HUES64 (cell line): Measurements from ENCODE around the gene AFAP1L1.

Experiments
- H3K27ac ChIP-seq: 2 replicates; pipeline ENCODE4 v1.7.0; 2013; ENCODE audit warnings: low read depth, low read length, inconsistent platforms
- H3K27me3 ChIP-seq: 2 replicates; pipeline ENCODE4 v1.6.1; 2013; ENCODE audit warnings: mild to moderate bottlenecking, low read length; ENCODE audit not compliant: insufficient read depth
- H3K36me3 ChIP-seq: 2 replicates; pipeline ENCODE4 v1.6.1; 2013; ENCODE audit warnings: mild to moderate bottlenecking, low read length; ENCODE audit not compliant: insufficient read depth
- H3K4me1 ChIP-seq: 2 replicates; pipeline ENCODE4 v1.6.1; 2013; ENCODE audit warnings: mild to moderate bottlenecking, low read length, moderate library complexity; ENCODE audit not compliant: insufficient read depth
- H3K4me3 ChIP-seq: 2 replicates; pipeline ENCODE4 v1.5.1; 2013; ENCODE audit warnings: mild to moderate bottlenecking, low read length, moderate library complexity
- H3K9ac ChIP-seq: 2 replicates; pipeline ENCODE4 v1.6.1; 2013; ENCODE audit warnings: mild to moderate bottlenecking, low read depth, low read length
- H3K9me3 ChIP-seq: 2 replicates; pipeline ENCODE4 v1.6.1; 2013; ENCODE audit warnings: low read depth, low read length; ENCODE audit not compliant: insufficient read depth
- WGBS: fragments of 150-250, 120-280 bp; methylation state at CpG from one replicate; pipeline ENCODE4 v1.1.7; 2013; ENCODE audit warnings: missing lambda C conversion rate; 5-methylcytosine and 5-hydroxymethylcytosine counted together

Gene AFAP1L1

DNA sequence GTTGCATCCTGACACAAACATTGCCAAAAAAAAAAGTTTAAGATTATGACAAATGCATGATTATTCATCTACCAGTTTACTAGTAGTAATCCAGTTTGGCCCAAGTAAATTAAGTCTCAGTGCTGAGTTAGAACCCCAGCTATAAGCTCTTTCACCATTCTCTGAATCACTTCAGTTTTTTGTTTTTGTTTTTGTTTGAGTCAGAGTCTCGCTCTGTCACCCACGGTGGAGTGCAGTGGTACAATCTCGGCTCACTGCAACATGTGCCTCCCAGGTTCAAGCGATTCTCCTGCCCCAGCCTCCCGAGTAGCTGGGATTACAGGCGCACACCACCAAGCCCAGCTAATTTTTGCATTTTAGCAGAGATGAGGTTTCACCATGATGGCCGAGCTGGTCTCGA is 84.7 kb downstream of the AFAP1L1 start:
- no peak overlapping the region for H3K27ac ChIP-seq
- no peaks in the 10 kb centered on the region for H3K9me3 ChIP-seq
- no peak overlapping the region for H3K9ac ChIP-seq
- no peaks in the 10 kb centered on the region; the same call in 1 of the 2 replicates for H3K4me1 ChIP-seq
- peaks cover 35% of the 10 kb centered on the region for H3K36me3 ChIP-seq
- WGBS = 96% methylated on average over 8 of the region's 8 CpGs
- H3K4me3 ChIP-seq = no peak overlapping the region
- H3K27me3 ChIP-seq = 0 out of 2 replicates have a peak, but pooled peaks cover 4% of the 10 kb centered on the region

DNA sequence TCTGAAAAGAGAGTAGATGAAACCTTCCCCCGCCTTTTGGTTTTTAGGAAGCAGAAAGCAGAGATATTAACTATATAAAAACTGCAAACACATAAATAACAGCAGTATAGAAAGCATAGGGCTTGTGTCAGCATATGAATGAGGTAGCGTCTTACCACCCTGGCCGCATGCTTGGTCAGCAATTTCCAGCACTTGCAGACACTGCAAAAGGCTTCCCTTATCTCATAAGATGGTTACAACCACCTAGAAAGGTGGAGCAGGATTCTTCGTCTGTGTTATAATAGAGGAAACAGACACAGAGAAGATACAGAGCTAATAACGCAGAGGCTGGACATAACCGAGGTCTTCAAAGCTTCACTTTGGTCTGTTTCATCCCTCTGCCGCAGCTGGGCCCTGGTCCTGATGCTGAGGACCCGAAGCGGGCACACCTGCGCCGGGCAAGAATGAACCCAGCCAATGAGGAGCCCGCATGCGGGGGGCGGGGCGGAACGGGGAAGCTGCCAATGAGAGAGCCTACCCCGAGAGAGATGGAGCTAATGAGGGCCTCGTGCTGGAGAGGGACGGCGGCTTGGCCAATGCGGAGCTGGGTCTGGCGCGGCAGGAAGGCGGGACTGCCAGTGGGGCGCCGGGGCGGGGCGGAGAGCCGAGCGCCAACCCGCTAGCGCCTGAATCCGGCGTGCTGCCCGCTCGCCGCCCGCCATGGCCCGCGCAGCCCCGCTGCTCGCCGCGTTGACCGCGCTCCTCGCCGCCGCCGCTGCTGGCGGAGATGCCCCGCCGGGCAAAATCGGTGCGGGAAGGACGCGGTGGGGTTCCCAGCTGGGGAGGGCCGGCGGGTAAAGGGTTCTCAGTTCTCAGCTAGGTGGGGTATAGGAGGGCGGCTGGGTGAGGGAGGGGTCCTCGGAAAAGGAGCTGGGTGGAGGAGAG is 86.0 kb downstream of the AFAP1L1 start, which contains the start of gene PCYOX1L:
Gene PCYOX1L (plus strand): TSS at position 677 of the 924 bp plus-strand sequence. CDS start 23 bp downstream, at position 700.
- 2% methylated on average over 60 of the region's 61 CpGs for WGBS
- H3K36me3 ChIP-seq = peaks cover 23% of the 10 kb centered on the region
- no peaks in the 10 kb centered on the region; the same call in 1 of the 2 replicates for H3K4me1 ChIP-seq
- H3K9me3 ChIP-seq = no peaks in the 10 kb centered on the region
- H3K4me3 ChIP-seq = peak within 1 kb of the TSS; percentile 89
- peak within 1 kb of the TSS; percentile 61 for H3K9ac ChIP-seq
- no peak within 1 kb of the TSS for H3K27ac ChIP-seq
- H3K27me3 ChIP-seq = 0 out of 2 replicates have a peak, but pooled peaks cover 4% of the 10 kb centered on the region

DNA sequence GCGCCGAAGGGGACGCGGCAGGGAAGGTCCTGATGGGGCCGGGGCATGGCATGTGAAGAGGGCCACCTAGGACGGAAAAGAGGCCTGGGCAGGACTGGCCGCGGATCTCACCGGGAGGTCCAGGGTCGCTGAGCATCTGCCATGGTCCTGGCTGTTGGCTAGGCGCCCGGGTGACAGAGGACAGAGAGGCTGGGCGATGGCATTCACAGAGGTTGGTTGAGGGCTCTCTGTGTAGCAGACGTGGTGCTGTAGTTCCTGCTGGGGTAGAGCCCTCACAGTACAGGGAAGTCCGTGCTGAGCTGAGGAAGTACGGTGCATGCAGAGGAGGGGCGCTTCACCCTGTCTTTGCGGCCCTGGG is 86.6 kb downstream of the AFAP1L1 start:
- Histone ChIP-seq H3K36me3 (peaks cover 16% of the 10 kb centered on the region), H3K9ac (peak overlapping the region; percentile 61), H3K4me1 (no peaks in the 10 kb centered on the region; the same call in 1 of the 2 replicates), H3K9me3 (no peaks in the 10 kb centered on the region), H3K4me3 (peak overlapping the region; percentile 89), H3K27ac (no peak overlapping the region), H3K27me3 (0 out of 2 replicates have a peak, but pooled peaks cover 4% of the 10 kb centered on the region)
- 6% methylated on average over 18 of the region's 18 CpGs for WGBS

DNA sequence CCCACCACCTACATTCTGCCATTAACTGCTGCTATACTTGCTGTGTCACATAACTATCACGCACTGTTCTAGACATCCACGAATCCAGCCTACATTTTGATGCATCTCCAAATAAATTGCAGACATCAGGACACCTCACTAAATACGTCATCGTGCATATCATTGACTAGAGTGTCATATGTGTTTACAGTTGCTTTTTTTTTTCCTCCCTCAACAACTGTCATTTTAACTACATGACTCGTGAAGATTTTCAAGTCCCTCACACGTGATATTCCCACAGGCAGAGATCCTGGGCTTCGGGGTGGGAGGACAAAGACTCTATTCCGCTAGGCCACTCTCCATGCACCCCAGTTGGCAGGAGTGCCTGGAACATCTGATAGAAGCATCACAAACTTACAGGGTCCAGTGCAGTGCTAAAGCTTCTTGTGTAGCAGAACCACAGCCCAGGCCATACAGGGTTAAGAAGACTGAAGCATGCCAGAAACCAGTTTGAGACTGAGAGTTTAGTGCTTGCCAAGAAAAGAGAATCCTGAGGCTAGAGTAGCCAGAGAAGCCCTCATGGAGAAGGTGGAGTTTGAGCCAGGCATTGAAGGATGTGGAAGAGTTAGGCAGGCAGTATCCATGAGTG is 87.3 kb downstream of the AFAP1L1 start:
- peak overlapping the region; percentile 89 for H3K4me3 ChIP-seq
- no peak overlapping the region for H3K27ac ChIP-seq
- H3K36me3 ChIP-seq = peaks cover 9% of the 10 kb centered on the region
- H3K9ac ChIP-seq = no peak overlapping the region
- H3K4me1 ChIP-seq = no peaks in the 10 kb centered on the region; the same call in 1 of the 2 replicates
- H3K27me3 ChIP-seq = 0 out of 2 replicates have a peak, but pooled peaks cover 4% of the 10 kb centered on the region
- WGBS = 91% methylated on average over 8 of the region's 8 CpGs
- no peaks in the 10 kb centered on the region for H3K9me3 ChIP-seq

GRCh38 chr5:149360272-149360671 is 88.6 kb downstream of the AFAP1L1 start:
- H3K27me3 ChIP-seq = 0 out of 2 replicates have a peak, but pooled peaks cover 4% of the 10 kb centered on the region
- no peak overlapping the region for H3K9ac ChIP-seq
- H3K4me1 ChIP-seq = no peaks in the 10 kb centered on the region; the same call in 1 of the 2 replicates
- H3K9me3 ChIP-seq = no peaks in the 10 kb centered on the region
- 96% methylated on average over 1 of the region's 1 CpG for WGBS
- H3K4me3 ChIP-seq = no peak overlapping the region
- no peak overlapping the region for H3K27ac ChIP-seq
- 0 out of 2 replicates have a peak, but pooled peaks cover 3% of the 10 kb centered on the region for H3K36me3 ChIP-seq

GRCh38 chr5:149362541-149362940 is 90.9 kb downstream of the AFAP1L1 start:
- Histone ChIP-seq H3K27ac (no peak overlapping the region), H3K4me1 (no peaks in the 10 kb centered on the region), H3K9ac (no peak overlapping the region), H3K36me3 (no peaks in the 10 kb centered on the region), H3K4me3 (no peak overlapping the region), H3K9me3 (no peaks in the 10 kb centered on the region), H3K27me3 (0 out of 2 replicates have a peak, but pooled peaks cover 4% of the 10 kb centered on the region)
- 91% methylated on average over 12 of the region's 12 CpGs for WGBS

DNA sequence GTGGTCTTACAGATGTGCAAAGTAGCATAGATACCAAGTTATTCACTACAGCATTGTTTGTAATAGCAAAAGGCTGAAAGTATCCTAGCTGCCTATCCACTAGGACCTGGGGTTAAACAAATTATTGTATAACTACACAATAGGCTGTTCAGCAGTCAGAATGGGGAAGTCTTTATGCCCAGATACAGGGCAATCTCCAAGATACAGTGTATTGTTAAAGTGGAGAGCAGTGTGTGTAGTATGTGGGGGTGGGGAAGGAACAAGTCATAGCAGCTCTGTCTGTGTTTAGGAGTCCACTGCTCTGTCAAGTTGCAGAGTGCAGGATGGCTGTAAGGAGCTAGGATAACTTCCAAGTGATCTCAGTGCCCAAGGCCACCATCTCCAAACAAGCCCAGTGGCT is 91.7 kb downstream of the AFAP1L1 start:
- 0 out of 2 replicates have a peak, but pooled peaks cover 4% of the 10 kb centered on the region for H3K27me3 ChIP-seq
- no peak overlapping the region for H3K27ac ChIP-seq
- no peak overlapping the region for H3K4me3 ChIP-seq
- H3K9me3 ChIP-seq = no peaks in the 10 kb centered on the region
- no peaks in the 10 kb centered on the region for H3K36me3 ChIP-seq
- H3K9ac ChIP-seq = no peak overlapping the region
- no peaks in the 10 kb centered on the region for H3K4me1 ChIP-seq

DNA sequence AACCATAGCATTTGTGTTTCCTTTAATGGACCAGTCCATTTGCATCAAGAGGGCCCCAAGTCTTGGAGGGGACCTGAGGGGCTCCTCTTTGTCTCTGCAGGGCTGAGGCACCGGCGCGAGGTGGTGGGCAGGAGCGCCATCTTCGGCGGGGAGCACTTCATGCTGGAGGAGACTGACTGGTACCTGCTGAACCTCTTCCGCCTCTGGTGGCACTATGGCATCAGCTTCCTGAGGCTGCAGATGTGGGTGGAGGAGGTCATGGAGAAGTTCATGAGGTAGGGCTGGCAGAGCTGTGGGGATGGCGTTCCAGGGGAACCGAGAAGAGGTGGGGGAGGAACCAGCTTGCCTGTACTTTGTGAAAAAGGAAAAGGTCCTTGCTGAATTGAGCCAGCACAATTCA is 92.3 kb downstream of the AFAP1L1 start:
- H3K9me3 ChIP-seq = no peaks in the 10 kb centered on the region
- 95% methylated on average over 9 of the region's 9 CpGs for WGBS
- no peak overlapping the region for H3K27ac ChIP-seq
- no peaks in the 10 kb centered on the region for H3K36me3 ChIP-seq
- no peak overlapping the region for H3K4me3 ChIP-seq
- H3K27me3 ChIP-seq = 0 out of 2 replicates have a peak, but pooled peaks cover 4% of the 10 kb centered on the region
- H3K4me1 ChIP-seq = no peaks in the 10 kb centered on the region
- H3K9ac ChIP-seq = no peak overlapping the region

DNA sequence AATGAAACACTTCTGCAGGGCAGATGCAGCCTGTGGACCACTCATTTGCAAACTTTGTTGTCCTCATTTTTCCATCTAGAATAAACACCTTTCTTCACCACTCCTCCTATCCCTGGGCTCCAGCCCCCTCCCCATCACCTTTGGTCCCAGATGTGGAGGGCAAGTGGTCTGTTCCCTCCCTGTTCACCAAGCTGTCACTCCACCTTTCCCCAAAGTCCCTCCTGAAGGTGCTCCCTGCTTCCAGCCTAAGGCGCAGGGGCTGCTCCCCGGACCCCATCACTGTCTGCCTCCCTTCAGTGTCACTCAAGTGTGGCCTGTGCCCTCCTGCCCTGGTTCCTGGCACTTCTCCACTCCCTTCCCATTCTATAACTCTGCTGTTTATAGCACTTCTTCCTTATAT is 93.1 kb downstream of the AFAP1L1 start:
- H3K9ac ChIP-seq = no peak overlapping the region
- H3K27me3 ChIP-seq = no peaks in the 10 kb centered on the region
- no peaks in the 10 kb centered on the region for H3K9me3 ChIP-seq
- H3K4me1 ChIP-seq = no peaks in the 10 kb centered on the region
- 89% methylated on average over 2 of the region's 2 CpGs for WGBS
- H3K36me3 ChIP-seq = no peaks in the 10 kb centered on the region
- H3K4me3 ChIP-seq = no peak overlapping the region
- H3K27ac ChIP-seq = no peak overlapping the region

DNA sequence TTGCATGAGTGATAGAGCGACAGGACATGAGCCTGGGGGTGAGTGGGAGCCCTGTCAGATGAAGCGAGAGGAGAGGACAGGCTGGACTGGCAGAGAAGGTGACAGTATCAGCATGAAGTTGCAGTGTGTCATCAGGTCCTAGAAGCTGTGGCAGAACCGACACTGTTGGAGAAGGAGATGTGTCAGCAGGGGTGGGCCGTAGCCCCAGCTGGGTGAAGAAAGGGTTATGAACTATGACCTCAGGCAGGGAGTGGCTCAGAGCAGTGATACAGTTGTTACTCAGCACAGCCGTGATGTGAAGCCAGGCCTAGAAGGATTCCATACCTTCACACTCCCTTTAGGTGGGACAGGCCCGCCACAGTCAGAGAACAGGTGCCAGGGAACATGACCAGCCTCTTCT is 93.8 kb downstream of the AFAP1L1 start:
- no peaks in the 10 kb centered on the region for H3K9me3 ChIP-seq
- H3K9ac ChIP-seq = no peak overlapping the region
- 90% methylated on average over 6 of the region's 6 CpGs for WGBS
- H3K27ac ChIP-seq = no peak overlapping the region
- no peaks in the 10 kb centered on the region for H3K4me1 ChIP-seq
- H3K4me3 ChIP-seq = no peak overlapping the region
- H3K36me3 ChIP-seq = no peaks in the 10 kb centered on the region
- H3K27me3 ChIP-seq = no peaks in the 10 kb centered on the region

DNA sequence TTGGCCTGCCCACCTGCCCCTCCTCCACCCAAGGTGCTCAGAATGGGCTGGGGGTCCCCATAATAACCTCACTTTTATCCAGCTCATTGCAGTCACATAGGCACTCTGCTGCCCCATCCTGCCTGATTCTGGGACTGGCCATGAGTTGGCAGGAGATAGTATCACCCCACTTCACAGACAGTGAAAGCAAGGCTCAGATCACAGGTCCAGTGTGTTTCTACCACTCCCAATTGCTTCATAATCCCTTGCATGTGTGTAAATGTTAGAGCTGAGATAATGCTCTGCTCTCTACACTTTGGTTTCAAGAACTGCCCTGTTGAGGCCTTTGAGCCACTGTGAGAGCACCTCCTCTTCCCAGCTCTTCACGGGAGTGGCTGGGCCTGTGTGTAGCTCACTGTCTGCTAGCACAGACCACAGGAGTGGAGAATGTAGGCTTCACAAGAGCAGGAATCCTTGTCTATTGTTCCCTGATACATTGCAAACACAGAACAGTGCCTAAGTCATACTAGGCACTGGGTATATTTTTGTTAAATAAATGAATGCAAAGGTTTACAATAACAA is 94.6 kb downstream of the AFAP1L1 start:
- Histone ChIP-seq H3K27me3 (no peaks in the 10 kb centered on the region), H3K36me3 (no peaks in the 10 kb centered on the region), H3K9ac (no peak overlapping the region), H3K9me3 (no peaks in the 10 kb centered on the region), H3K4me1 (peaks cover 4% of the 10 kb centered on the region; the same call in 1 of the 2 replicates), H3K27ac (no peak overlapping the region), H3K4me3 (no peak overlapping the region)
- 89% methylated on average over 1 of the region's 1 CpG for WGBS
